PC-3 (cell line): Measurements from ENCODE around the gene GEMIN8. TPM values are rescaled to one million over a fixed set of nuclear protein-coding genes. Genes with fewer than 3 reads are reported as not detected.

Experiments
- ATAC-seq: fragments of 200-7000 bp; cut with Tn5 transposase; 2 replicates; pipeline ENCODE4 v1.9.1; 2020; ENCODE audit warnings: mild to moderate bottlenecking, moderate library complexity
- BruUV-seq: library from RNA; stranded (reverse); fragments of 400-500 nt; replicated peaks from 2 replicates; lab custom pipeline; 2021; lab: Mats Ljungman, UMichigan
- CTCF ChIA-PET: fragments of 300-600 bp; sonication (Branson Sonifier 250); formaldehyde crosslinking; loops from one replicate; lab custom pipeline; 2022; ENCODE audit warnings: antibody characterized with exemption; lab: Charles Lee
- POLR2A ChIA-PET: fragments of 300-600 bp; sonication (Branson Sonifier 250); formaldehyde crosslinking; loops from one replicate; lab custom pipeline; 2022; ENCODE audit warnings: antibody characterized with exemption; ENCODE audit not compliant: unreplicated experiment; lab: Charles Lee
- DNase-seq: peaks from one replicate; pipeline ENCODE4 v3.0.0-alpha.2; 2015
- H2AFZ ChIP-seq: fragments of 300-600 bp; sonication (generic); 2 replicates; pipeline ENCODE4 v1.6.0; 2016; ENCODE audit warnings: antibody characterized with exemption, low read length
- H3F3A ChIP-seq: fragments of 300-600 bp; sonication (generic); one replicate; pipeline ENCODE4 v1.6.0; 2017; ENCODE audit warnings: antibody characterized with exemption, low read length, control low read depth, mild to moderate bottlenecking; ENCODE audit not compliant: unreplicated experiment
- H3K27ac ChIP-seq: fragments of 300-600 bp; sonication (generic); 2 replicates; pipeline ENCODE4 v1.5.1; 2016; ENCODE audit warnings: mild to moderate bottlenecking, low read length
- H3K27me3 ChIP-seq: fragments of 300-600 bp; sonication (generic); 2 replicates; pipeline ENCODE4 v1.6.1; 2016; ENCODE audit warnings: low read length, mixed read lengths
- H3K36me3 ChIP-seq: fragments of 300-600 bp; sonication (generic); 2 replicates; pipeline ENCODE4 v1.6.1; 2016; ENCODE audit warnings: low read depth, mixed run types, low read length, mixed read lengths
- H3K4me1 ChIP-seq: fragments of 300-600 bp; sonication (generic); 2 replicates; pipeline ENCODE4 v1.5.1; 2016; ENCODE audit warnings: low read length; ENCODE audit not compliant: insufficient read depth
- H3K4me2 ChIP-seq: fragments of 300-600 bp; sonication (generic); 2 replicates; pipeline ENCODE4 v1.6.0; 2016; ENCODE audit warnings: low read length
- H3K4me3 ChIP-seq: fragments of 300-600 bp; sonication (generic); 2 replicates; pipeline ENCODE4 v1.5.1; 2016; ENCODE audit warnings: mild to moderate bottlenecking, low read length, mixed read lengths
- H3K79me2 ChIP-seq: fragments of 300-600 bp; sonication (generic); 2 replicates; pipeline ENCODE4 v1.6.1; 2017; ENCODE audit warnings: low read length, mixed read lengths
- H3K9ac ChIP-seq: fragments of 300-600 bp; sonication (generic); 2 replicates; pipeline ENCODE4 v1.6.0; 2016; ENCODE audit warnings: mild to moderate bottlenecking, low read length
- H3K9me2 ChIP-seq: fragments of 300-600 bp; sonication (generic); replicated peaks from 2 replicates; pipeline ENCODE4 v1.6.1; 2016; ENCODE audit warnings: mixed run types, low read length, mixed read lengths
- H3K9me3 ChIP-seq: fragments of 300-600 bp; sonication (generic); 2 replicates; pipeline ENCODE4 v1.6.1; 2016; ENCODE audit warnings: low read length, mixed read lengths
- H4K20me1 ChIP-seq: fragments of 300-600 bp; sonication (generic); 2 replicates; pipeline ENCODE4 v1.6.1; 2016; ENCODE audit warnings: low read length, mixed read lengths
- EZH2 ChIP-seq: fragments of 300-600 bp; sonication (generic); IDR thresholded peaks from one replicate; pipeline ENCODE4 v1.6.1; 2017; ENCODE audit warnings: antibody characterized with exemption, mild to moderate bottlenecking, low read length; ENCODE audit not compliant: unreplicated experiment
- EZH2phosphoT487 ChIP-seq: fragments of 300-600 bp; sonication (generic); IDR thresholded peaks from 2 replicates; pipeline ENCODE4 v1.6.1; 2018; ENCODE audit warnings: mild to moderate bottlenecking, antibody characterized with exemption, low read length, borderline replicate concordance
- intact Hi-C: fragments of 100-400 bp; cut with micrococcal nuclease; formaldehyde crosslinking; loops from 2 replicates; pipeline ENCODE4 v1.9.0; 2023
- total RNA-seq: library from RNA; depleted of rRNA; stranded (reverse); fragments of >200 nt; gene quantifications from 2 replicates; pipeline ENCODE4 v1.2.3, GENCODE V29; 2014
- TF ChIP-seq, protein P1 (sequence below): fragments of 300-600 bp; sonication (generic); conservative IDR thresholded peaks from 2 replicates; pipeline ENCODE4 v1.5.1; 2017; ENCODE audit warnings: antibody characterized with exemption, low read depth, mild to moderate bottlenecking, low read length

GEMIN8 gene
- total RNA-seq, 1 experiment from 2014 or later: 8.3 TPM

DNA sequence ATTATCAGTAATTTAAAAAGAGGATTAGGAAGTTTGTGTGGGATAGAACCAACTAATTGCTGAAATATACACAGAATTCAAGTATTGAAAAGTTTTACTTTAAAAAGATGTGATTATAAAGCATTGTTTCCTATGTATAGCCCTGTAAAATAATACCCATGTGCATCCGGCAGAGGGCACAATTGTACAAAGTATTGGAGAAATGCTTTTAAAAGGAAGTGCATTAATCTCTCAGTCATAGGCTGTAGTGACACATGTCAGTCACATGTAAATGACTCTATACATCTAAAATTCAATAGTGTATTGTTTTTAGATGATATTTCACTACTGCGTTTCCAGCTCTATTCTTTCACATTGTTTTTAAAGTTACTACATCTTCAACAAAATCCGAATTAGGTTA is 9.7 kb upstream of the GEMIN8 start:
- Histone ChIP-seq H3F3A (no peaks in the 10 kb centered on the region), H4K20me1 (no peaks in the 10 kb centered on the region), H3K36me3 (no peaks in the 10 kb centered on the region), H3K4me1 (no peaks in the 10 kb centered on the region), H3K27me3 (no peaks in the 10 kb centered on the region), H3K9me2 (no peaks in the 10 kb centered on the region), H3K27ac (no peak overlapping the region), H3K79me2 (no peaks in the 10 kb centered on the region), H2AFZ (no peak overlapping the region), H3K9ac (no peak overlapping the region), H3K9me3 (no peaks in the 10 kb centered on the region), H3K4me3 (no peak overlapping the region), H3K4me2 (no peak overlapping the region)
- DNase-seq: peak; percentile 76
- no peak for TF ChIP-seq EZH2
- TF ChIP-seq EZH2phosphoT487: no peak
- TF ChIP-seq, protein P1, sequence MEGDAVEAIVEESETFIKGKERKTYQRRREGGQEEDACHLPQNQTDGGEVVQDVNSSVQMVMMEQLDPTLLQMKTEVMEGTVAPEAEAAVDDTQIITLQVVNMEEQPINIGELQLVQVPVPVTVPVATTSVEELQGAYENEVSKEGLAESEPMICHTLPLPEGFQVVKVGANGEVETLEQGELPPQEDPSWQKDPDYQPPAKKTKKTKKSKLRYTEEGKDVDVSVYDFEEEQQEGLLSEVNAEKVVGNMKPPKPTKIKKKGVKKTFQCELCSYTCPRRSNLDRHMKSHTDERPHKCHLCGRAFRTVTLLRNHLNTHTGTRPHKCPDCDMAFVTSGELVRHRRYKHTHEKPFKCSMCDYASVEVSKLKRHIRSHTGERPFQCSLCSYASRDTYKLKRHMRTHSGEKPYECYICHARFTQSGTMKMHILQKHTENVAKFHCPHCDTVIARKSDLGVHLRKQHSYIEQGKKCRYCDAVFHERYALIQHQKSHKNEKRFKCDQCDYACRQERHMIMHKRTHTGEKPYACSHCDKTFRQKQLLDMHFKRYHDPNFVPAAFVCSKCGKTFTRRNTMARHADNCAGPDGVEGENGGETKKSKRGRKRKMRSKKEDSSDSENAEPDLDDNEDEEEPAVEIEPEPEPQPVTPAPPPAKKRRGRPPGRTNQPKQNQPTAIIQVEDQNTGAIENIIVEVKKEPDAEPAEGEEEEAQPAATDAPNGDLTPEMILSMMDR: peak; percentile 76
- CTCF ChIA-PET: interaction anchor here (0.6 kb wide), 1 partner anchor 1104 kb away, joined by 4 read pairs; no protein-coding TSS in a partner anchor
- POLR2A ChIA-PET: no interaction called here
- peak; percentile 83 for ATAC-seq
- intact Hi-C loops: loop anchor here (5.0 kb wide), 2 partner anchors 1103 to 1203 kb away; no protein-coding TSS in a partner anchor
- BruUV-seq: no TSS peak

DNA sequence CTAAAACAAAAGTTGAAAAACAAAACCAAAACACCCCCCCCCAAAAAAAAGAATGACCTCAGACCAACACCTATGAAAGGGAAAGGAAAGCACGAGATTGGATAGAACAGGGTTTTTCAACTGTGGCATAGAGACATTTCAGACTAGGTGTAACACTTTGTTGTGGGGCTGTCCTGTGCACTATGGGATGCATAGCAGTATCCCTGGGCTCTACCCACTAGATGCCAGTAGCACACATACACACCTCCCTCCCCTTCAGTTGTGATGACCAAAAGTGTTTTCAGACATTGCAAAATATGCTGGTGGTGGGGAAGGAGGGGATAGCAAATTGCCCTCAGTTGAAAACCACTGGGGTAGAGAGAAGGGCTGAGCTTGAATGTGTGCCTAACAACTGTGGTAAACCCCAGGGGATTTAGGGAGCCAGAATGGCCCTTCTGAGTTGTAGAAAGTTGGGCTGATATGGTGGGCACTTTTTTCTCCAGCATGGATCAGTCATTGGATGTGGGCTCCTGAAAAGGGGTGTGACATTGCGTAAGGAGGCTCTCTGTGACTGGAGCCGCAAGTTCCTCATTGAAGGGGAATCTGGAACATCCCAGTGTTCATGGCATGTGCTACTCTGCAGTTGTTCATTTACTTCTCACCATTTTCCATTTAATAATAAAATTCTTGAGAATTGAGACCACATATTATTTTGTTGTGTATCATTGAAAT is 8.8 kb upstream of the GEMIN8 start:
- Histone ChIP-seq H3K36me3 (no peaks in the 10 kb centered on the region), H3K79me2 (no peaks in the 10 kb centered on the region), H3K27ac (no peak overlapping the region), H4K20me1 (no peaks in the 10 kb centered on the region), H3K9me3 (no peaks in the 10 kb centered on the region), H3K4me2 (no peak overlapping the region), H3K27me3 (no peaks in the 10 kb centered on the region), H3K9ac (no peak overlapping the region), H2AFZ (no peak overlapping the region), H3K4me3 (no peak overlapping the region), H3K4me1 (no peaks in the 10 kb centered on the region), H3F3A (no peaks in the 10 kb centered on the region), H3K9me2 (no peaks in the 10 kb centered on the region)
- ChIA-PET CTCF (no interaction called here), POLR2A (no interaction called here)
- TF ChIP-seq, protein P1: no peak
- TF ChIP-seq EZH2phosphoT487: no peak
- TF ChIP-seq EZH2: no peak
- intact Hi-C loops: loop anchor here (5.0 kb wide), 2 partner anchors 1104 to 1204 kb away; no protein-coding TSS in a partner anchor
- ATAC-seq (no peak), DNase-seq (no peak)
- BruUV-seq: no TSS peak

DNA sequence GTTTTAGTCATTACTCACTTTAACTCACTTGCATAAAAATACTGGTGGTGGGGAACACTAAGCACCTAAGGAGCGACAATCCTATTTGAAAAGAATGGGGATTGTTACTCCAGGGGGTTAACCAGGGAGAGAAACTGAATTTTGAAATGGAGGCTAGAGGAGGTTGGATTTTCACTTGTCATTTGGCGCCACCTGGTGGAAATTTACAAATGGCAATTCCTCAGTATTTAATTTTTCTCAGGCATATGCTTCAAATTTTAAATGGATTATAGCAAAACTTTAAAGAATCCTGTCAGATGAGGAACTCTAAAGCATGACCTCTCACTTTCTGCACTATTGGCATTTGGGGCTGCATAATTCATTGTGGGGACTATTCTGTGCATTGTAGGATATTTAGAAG is 2.7 kb upstream of the GEMIN8 start:
- ATAC-seq: no peak
- CTCF ChIA-PET: no interaction called here
- Histone ChIP-seq H2AFZ (peak overlapping the region; percentile 54), H3F3A (no peaks in the 10 kb centered on the region), H4K20me1 (no peaks in the 10 kb centered on the region), H3K4me1 (peaks cover 28% of the 10 kb centered on the region), H3K9me2 (no peaks in the 10 kb centered on the region), H3K79me2 (peaks cover 12% of the 10 kb centered on the region), H3K36me3 (no peaks in the 10 kb centered on the region), H3K27me3 (no peaks in the 10 kb centered on the region), H3K4me3 (no peak overlapping the region), H3K4me2 (no peak overlapping the region), H3K9me3 (no peaks in the 10 kb centered on the region), H3K9ac (no peak overlapping the region), H3K27ac (no peak overlapping the region)
- BruUV-seq: no TSS peak
- POLR2A ChIA-PET: no interaction called here
- intact Hi-C loops: loop anchor here (1.0 to 2.0 kb wide), 5 partner anchors 110 to 526 kb away; no protein-coding TSS in a partner anchor
- DNase-seq: peak; percentile 66
- TF ChIP-seq, protein P1: peak; percentile 78
- no peak for TF ChIP-seq EZH2phosphoT487
